HEK293 (cell line): ENCODE data around the gene DMPK.

ENCODE experiments used
- CTCF ChIP-seq: fragments of 450-650 bp; formaldehyde crosslinking; IDR thresholded peaks from 2 replicates; pipeline ENCODE4 v1.5.1; 2016; ENCODE audit warnings: missing biosample characterization, missing genetic modification characterization
- SETDB1 ChIP-seq: IDR thresholded peaks from one replicate; pipeline ENCODE4 v1.6.1; 2017; ENCODE audit warnings: mild to moderate bottlenecking, low read length, moderate library complexity, mixed read lengths; ENCODE audit not compliant: insufficient read length
- YY1 ChIP-seq: fragments of 450-650 bp; formaldehyde crosslinking; IDR thresholded peaks from 2 replicates; pipeline ENCODE4 v1.5.1; 2018; ENCODE audit warnings: missing biosample characterization, missing genetic modification characterization
- ZBTB44 ChIP-seq: fragments of 450-650 bp; IDR thresholded peaks from 2 replicates; pipeline ENCODE4 v1.5.1; 2018; ENCODE audit warnings: missing biosample characterization, mild to moderate bottlenecking, missing genetic modification characterization

GRCh38 chr19:45745606-45746005 lies 36.7 kb downstream of the DMPK start:
- no peak for TF ChIP-seq ZBTB44 (tag by site-specific recombination)
- no peak for TF ChIP-seq CTCF (tag by site-specific recombination)
- TF ChIP-seq SETDB1 = no peak
- TF ChIP-seq YY1 = no peak
